GM18511 (cell line): ENCODE results near the gene NOP56.
"Not testable (repeated sequence)": the region's sequence is repeated elsewhere in the genome, so short reads cannot be mapped to it uniquely, and the experiment has no call there.

ENCODE experiments used
- ATAC-seq: cut with Tn5 transposase; IDR thresholded peaks from one replicate; pipeline ENCODE4 v1.9.1; 2021; ENCODE audit warnings: mild to moderate bottlenecking, moderate library complexity; ENCODE audit not compliant: unreplicated experiment

NOP56 gene

GRCh38 chr20:2682040-2682439 lies 29.6 kb downstream of the NOP56 start:
- not testable (repeated sequence) for ATAC-seq

GRCh38 chr20:2684817-2685216 lies 32.4 kb downstream of the NOP56 start:
- ATAC-seq: not testable (repeated sequence)

GRCh38 chr20:2687514-2687913 lies 35.1 kb downstream of the NOP56 start:
- no peak for ATAC-seq

- ATAC-seq: no peak
Measured at GRCh38 chr20:2688041-2688591, 35.7 kb downstream of the NOP56 start.

- no peak for ATAC-seq
Measured at GRCh38 chr20:2690213-2690612, 37.8 kb downstream of the NOP56 start.

- ATAC-seq: no peak
Measured at GRCh38 chr20:2690718-2691117, 38.3 kb downstream of the NOP56 start.

- ATAC-seq: no peak
Measured at GRCh38 chr20:2691127-2691526, 38.7 kb downstream of the NOP56 start.

- no peak for ATAC-seq
Measured at GRCh38 chr20:2691663-2692035, 39.2 kb downstream of the NOP56 start.

- no peak for ATAC-seq
Measured at GRCh38 chr20:2692036-2692885, 39.8 kb downstream of the NOP56 start, which contains the start of gene EBF4. EBF4 (plus strand) TSS chr20:2692780; CDS start chr20:2693646, 866 bp downstream.

- ATAC-seq: no peak
Measured at GRCh38 chr20:2692886-2693285, 40.5 kb downstream of the NOP56 start.

- no peak for ATAC-seq
Measured at GRCh38 chr20:2693286-2694007, 41.0 kb downstream of the NOP56 start.

GRCh38 chr20:2694008-2694471 lies 41.6 kb downstream of the NOP56 start:
- no peak for ATAC-seq

- ATAC-seq: no peak
Measured at GRCh38 chr20:2694519-2694918, 42.1 kb downstream of the NOP56 start.

GRCh38 chr20:2695206-2695983 lies 43.0 kb downstream of the NOP56 start:
- no peak for ATAC-seq

GRCh38 chr20:2695984-2696525 lies 43.6 kb downstream of the NOP56 start:
- not testable (repeated sequence) for ATAC-seq

- no peak for ATAC-seq
Measured at GRCh38 chr20:2696646-2697045, 44.2 kb downstream of the NOP56 start.

- ATAC-seq: no peak
Measured at GRCh38 chr20:2697768-2698167, 45.3 kb downstream of the NOP56 start.

- no peak for ATAC-seq
Measured at GRCh38 chr20:2698186-2698817, 45.9 kb downstream of the NOP56 start.

GRCh38 chr20:2698912-2699311 lies 46.5 kb downstream of the NOP56 start:
- no peak for ATAC-seq

- no peak for ATAC-seq
Measured at GRCh38 chr20:2699775-2700413, 47.5 kb downstream of the NOP56 start.
